Parathyroid adenoma (tissue), 2 donors: ENCODE results near the gene DTD1.
"Not testable (repeated sequence)": the region's sequence is repeated elsewhere in the genome, so short reads cannot be mapped to it uniquely, and the experiment has no call there.

ENCODE experiments used
- H2AFZ ChIP-seq: fragments of 300-600 bp; sonication (generic); one replicate; pipeline ENCODE4 v1.7.0; 2017; ENCODE audit warnings: antibody characterized with exemption, mild to moderate bottlenecking
- H3K27ac ChIP-seq: fragments of 300-600 bp; sonication (generic); one replicate; pipeline ENCODE4 v1.7.0; 2017
- H3K27me3 ChIP-seq: fragments of 300-600 bp; sonication (generic); one replicate; pipeline ENCODE4 v1.7.0; 2017; ENCODE audit warnings: low read length; ENCODE audit not compliant: control insufficient read depth, insufficient read depth
- H3K36me3 ChIP-seq: fragments of 300-600 bp; sonication (generic); one replicate; pipeline ENCODE4 v1.7.0; 2017; ENCODE audit warnings: low read length; ENCODE audit not compliant: control insufficient read depth, insufficient read depth
- H3K4me1 ChIP-seq: fragments of 300-600 bp; sonication (generic); one replicate; pipeline ENCODE4 v1.7.0; 2017; ENCODE audit warnings: control low read depth
- H3K4me2 ChIP-seq: fragments of 300-600 bp; sonication (generic); one replicate; pipeline ENCODE4 v1.7.0; 2017; ENCODE audit warnings: low read length
- H3K4me3 ChIP-seq: fragments of 300-600 bp; sonication (generic); one replicate; pipeline ENCODE4 v1.7.0; 2017; ENCODE audit warnings: low read depth, low read length
- H3K79me2 ChIP-seq: fragments of 300-600 bp; sonication (generic); one replicate; pipeline ENCODE4 v1.7.0; 2017; ENCODE audit warnings: control low read depth
- H3K9ac ChIP-seq: fragments of 300-600 bp; sonication (generic); one replicate; pipeline ENCODE4 v1.7.0; 2017; ENCODE audit warnings: mild to moderate bottlenecking
- H3K9me3 ChIP-seq: fragments of 300-600 bp; sonication (generic); one replicate; pipeline ENCODE4 v1.7.0; 2017; ENCODE audit warnings: low read length; ENCODE audit not compliant: control insufficient read depth
- TF ChIP-seq, protein P1 (sequence below): fragments of 300-600 bp; sonication (generic); IDR thresholded peaks from one replicate; pipeline ENCODE4 v1.7.0; 2017; ENCODE audit warnings: antibody characterized with exemption, mild to moderate bottlenecking
- donor health status: primary hyperparathyroidism.

DTD1 gene

DNA sequence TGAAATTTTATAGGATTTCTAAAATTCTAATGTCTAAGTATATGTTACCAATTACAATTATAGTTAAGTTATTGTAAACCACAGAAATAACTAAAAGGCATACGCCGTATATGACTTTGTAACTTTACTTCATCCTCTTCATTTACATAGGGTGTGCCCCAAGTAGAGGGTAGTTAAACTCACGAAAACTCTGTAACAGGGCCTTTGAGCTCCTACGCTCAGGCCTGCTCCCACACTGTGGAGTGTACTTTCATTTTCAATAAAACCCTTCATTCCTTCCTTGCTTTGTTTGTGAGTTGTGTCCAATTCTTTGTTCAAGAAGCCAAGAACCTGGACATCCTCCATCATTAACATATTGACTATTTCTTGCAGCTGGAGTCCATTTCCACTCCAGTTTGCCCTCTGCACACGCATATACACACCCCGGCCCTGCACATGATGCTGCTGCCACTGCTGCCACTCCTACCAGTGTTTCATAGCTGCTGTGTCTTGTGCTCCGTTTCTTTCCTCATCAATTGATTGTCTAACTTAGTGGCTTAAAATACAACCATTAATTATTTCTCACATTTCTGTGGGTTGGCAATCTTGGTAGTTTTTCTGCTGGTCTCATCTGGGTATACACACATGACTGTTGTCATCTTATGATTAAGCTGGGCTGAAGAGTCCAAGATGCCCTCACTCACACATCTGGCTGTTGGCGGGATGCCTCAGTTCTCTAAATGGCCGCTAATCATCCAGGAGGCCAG lies 192.7 kb downstream of the DTD1 start:
- Histone ChIP-seq H3K9ac (no peak overlapping the region), H2AFZ (no peak overlapping the region), H3K4me2 (no peak overlapping the region), H3K4me1 (no peaks in the 10 kb centered on the region), H3K27me3 (no peaks in the 10 kb centered on the region), H3K4me3 (no peak overlapping the region), H3K27ac (no peak overlapping the region), H3K36me3 (no peaks in the 10 kb centered on the region), H3K9me3 (no peaks in the 10 kb centered on the region), H3K79me2 (no peaks in the 10 kb centered on the region)
- TF ChIP-seq, protein P1, sequence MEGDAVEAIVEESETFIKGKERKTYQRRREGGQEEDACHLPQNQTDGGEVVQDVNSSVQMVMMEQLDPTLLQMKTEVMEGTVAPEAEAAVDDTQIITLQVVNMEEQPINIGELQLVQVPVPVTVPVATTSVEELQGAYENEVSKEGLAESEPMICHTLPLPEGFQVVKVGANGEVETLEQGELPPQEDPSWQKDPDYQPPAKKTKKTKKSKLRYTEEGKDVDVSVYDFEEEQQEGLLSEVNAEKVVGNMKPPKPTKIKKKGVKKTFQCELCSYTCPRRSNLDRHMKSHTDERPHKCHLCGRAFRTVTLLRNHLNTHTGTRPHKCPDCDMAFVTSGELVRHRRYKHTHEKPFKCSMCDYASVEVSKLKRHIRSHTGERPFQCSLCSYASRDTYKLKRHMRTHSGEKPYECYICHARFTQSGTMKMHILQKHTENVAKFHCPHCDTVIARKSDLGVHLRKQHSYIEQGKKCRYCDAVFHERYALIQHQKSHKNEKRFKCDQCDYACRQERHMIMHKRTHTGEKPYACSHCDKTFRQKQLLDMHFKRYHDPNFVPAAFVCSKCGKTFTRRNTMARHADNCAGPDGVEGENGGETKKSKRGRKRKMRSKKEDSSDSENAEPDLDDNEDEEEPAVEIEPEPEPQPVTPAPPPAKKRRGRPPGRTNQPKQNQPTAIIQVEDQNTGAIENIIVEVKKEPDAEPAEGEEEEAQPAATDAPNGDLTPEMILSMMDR: no peak

DNA sequence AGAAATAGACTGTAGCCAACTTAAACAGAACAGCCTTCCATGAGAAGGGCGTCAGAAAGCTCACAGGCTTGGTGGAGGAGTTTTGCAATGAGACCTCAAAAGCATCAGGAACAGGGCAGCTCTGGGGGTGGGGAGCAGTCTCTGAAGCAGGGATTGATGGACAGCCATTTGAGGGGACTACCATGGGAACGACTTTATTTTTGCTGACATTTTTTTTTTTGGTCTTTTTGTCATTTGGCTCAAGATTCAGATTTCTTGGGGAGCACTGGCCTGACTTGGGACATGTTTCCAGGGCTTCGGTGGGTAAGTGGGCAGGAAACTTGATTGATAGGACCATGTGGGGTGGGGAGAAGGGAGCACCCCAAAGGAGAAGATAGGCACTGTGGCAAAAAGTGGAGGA lies 193.7 kb downstream of the DTD1 start:
- H3K36me3 ChIP-seq: no peaks in the 10 kb centered on the region
- H3K4me2 ChIP-seq: no peak overlapping the region
- no peak overlapping the region for H3K4me3 ChIP-seq
- no peak overlapping the region for H3K9ac ChIP-seq
- TF ChIP-seq, protein P1: no peak
- H3K4me1 ChIP-seq: no peaks in the 10 kb centered on the region
- no peaks in the 10 kb centered on the region for H3K27me3 ChIP-seq
- H3K79me2 ChIP-seq: no peaks in the 10 kb centered on the region
- no peaks in the 10 kb centered on the region for H3K9me3 ChIP-seq
- H2AFZ ChIP-seq: no peak overlapping the region
- H3K27ac ChIP-seq: no peak overlapping the region

DNA sequence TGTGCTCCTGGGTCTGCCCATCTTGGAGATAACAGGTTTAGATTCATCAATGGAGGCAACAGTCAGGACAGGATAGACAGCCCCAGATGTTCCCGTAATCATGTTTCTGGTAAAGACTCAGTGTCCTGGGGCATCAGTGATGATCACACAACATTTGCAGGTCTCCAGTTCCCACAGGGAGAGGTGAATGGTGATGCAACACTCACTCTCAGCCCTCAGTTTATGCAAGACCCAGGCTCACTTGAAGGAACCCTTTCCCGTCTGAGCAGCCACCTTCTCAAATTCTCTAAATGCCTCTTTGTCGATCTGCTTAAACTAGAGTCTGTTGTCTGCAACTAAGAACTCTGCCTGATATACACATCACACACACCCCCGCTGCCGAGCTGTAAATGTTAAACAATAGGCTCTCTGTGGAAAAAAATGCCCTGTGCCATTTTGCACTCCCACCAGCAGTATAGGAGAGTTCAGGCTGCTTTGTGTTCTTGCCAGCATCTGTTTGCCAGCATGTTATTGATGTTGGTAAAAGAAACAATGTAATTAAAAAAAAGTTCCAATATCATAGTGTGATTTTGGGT lies 195.6 kb downstream of the DTD1 start:
- Histone ChIP-seq H3K4me2 (no peak overlapping the region), H2AFZ (no peak overlapping the region), H3K4me3 (no peak overlapping the region), H3K36me3 (no peaks in the 10 kb centered on the region), H3K27me3 (no peaks in the 10 kb centered on the region), H3K9ac (no peak overlapping the region), H3K79me2 (no peaks in the 10 kb centered on the region), H3K4me1 (no peaks in the 10 kb centered on the region), H3K27ac (no peak overlapping the region), H3K9me3 (no peaks in the 10 kb centered on the region)
- TF ChIP-seq, protein P1: no peak

DNA sequence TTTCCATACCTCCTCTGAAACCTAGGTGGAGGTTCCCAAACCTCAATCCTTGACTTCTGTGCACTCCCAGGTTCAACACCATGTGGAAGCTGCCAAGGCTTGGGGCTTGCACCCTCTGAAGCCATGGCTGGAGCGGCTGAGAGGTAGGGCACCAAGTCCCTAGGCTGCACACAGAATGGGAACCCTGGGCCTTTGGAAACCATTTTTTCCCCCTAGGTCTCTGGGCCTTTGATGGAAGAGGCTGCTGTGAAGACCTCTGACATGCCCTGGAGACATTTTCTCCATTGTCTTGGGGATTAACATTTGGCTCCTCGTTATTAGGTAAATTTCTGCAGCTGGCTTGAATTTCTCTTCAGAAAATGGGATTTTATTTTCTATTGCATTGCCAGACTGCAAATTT lies 199.2 kb downstream of the DTD1 start:
- not testable (repeated sequence) for H3K4me2 ChIP-seq, H3K27me3 ChIP-seq, H3K4me1 ChIP-seq, H2AFZ ChIP-seq, H3K4me3 ChIP-seq, H3K79me2 ChIP-seq, H3K27ac ChIP-seq, H3K9ac ChIP-seq, H3K36me3 ChIP-seq, H3K9me3 ChIP-seq

DNA sequence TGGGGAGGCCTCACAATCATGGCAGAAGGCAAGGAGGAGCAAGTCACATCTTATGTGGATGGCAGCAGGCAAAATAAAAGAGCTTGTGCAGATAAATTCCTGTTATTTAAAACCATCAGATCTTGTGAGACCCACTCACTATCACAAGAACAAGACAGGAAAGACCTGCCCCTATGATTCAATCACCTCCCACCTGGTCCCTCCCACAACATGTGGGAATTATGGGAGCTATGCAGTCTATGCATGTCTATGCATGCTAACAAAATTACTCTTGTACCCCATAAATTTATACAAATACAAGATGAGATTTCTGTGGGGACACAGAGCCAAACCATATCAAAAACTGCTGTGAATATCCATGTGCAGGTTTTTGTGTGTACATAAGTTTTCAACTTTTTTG lies 200.2 kb downstream of the DTD1 start:
- Histone ChIP-seq H3K27ac (no peak overlapping the region), H3K4me3 (no peak overlapping the region), H3K4me1 (no peaks in the 10 kb centered on the region), H3K27me3 (no peaks in the 10 kb centered on the region), H3K4me2 (no peak overlapping the region), H3K9ac (no peak overlapping the region), H3K36me3 (no peaks in the 10 kb centered on the region), H3K79me2 (no peaks in the 10 kb centered on the region), H3K9me3 (no peaks in the 10 kb centered on the region), H2AFZ (no peak overlapping the region)
- TF ChIP-seq, protein P1: no peak
